Stimulated activated CD4-positive, alpha-beta T cell treated with anti-CD3 and anti-CD28 coated beads, Interleukin-12 subunit alpha, Interleukin-12 subunit beta, amount 100 ng/mL, for 48 hours (primary cell): ENCODE data around the gene PRRT4.
A peak's percentile ranks its signal among the peaks of the same experiment; 100 is the strongest.

Source experiments
- DNase-seq, 3 donors: peaks; one replicate each; pipeline ENCODE4 v3.0.0-alpha.2; 2020; ENCODE audit warnings: low read depth in 2 of 3, low spot score in 1 of 3

Gene PRRT4

DNA sequence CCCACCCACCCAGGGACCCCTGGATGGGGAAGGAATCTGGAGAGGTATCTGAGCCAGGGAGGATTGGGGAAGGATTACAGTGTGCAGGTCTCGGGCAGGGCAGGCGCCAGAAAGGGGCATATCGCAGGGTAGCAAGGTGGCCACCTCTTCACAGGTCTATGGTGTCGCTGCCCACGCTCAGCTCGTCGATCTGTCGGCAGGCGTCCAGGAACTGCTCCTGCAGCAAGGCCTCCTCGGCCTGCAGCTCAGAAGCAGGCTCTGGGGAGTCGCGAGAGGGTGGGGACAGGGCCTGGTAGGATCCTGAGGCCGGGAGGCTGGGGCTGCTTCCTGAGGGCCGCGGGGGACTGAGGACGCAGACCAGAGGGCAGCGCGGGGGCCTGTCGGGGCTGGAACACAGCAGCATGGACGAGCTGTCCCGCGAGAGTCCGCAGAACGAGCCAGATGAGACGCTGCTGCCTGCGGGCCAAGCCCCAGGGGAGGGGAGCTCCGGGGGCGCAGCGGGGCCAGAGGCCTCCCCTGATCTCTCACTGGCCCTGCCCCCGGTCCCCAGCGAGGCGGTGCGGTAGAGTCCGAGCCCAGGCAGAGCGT, 10.7 kb downstream of the PRRT4 start:
- no peak for DNase-seq

DNA sequence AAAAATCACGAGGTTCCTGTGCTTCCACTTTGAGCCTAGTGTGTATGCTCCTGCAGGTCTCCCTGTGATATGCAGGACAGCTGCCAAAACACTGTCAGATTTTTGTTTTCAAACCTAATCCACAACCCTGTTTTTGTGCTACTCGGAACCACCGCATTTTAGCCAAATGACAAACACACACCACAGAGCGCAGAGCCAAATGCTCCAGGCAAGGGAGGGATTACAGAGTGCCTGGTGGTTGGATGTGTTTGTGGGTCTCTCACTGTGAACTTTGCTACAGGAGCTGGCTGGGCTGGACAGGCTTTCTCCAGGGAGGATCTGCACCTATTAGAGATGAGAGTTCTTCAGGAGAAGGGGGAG, 12.0 kb downstream of the PRRT4 start:
- DNase-seq, result no peak

DNA sequence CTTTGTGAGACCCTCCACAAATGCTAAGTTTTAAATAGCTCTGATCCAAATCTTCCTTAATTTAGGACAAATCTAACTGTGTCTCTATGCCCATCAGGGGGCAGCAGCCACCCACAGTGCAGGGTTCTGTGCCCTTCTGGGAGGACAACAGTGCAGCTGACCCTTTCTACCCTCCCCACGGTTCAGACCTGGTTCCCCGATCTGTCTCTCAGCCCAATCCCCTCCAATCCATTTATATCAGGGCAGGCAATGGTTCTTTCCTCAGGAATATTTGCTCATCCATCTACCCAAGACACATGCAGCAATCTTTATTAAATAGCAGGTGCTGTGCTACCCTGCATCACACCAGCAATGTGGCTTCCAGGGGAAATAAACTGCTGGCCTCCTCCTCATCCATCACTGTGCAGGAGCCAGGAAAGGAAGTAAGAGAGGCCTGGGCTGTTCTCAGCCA, 13.8 kb downstream of the PRRT4 start:
- peak in 1 of 3 donors; percentile 37 for DNase-seq

DNA sequence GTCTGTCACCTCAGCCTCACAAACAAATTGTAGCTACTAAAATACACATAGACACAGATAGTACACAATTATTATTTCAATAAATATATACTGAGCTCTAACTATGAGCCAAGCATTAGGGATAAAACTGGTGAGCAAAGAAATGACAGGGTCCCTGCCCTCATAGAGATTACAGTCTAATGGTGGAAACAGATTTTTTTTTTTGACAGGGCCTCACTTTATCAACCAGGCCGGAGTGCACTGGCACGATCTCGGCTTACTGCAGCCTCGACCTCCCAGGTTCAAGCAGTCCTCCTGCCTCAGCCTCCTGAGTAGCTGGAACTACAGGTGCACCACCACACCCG, 17.1 kb downstream of the PRRT4 start:
- DNase-seq, result no peak

DNA sequence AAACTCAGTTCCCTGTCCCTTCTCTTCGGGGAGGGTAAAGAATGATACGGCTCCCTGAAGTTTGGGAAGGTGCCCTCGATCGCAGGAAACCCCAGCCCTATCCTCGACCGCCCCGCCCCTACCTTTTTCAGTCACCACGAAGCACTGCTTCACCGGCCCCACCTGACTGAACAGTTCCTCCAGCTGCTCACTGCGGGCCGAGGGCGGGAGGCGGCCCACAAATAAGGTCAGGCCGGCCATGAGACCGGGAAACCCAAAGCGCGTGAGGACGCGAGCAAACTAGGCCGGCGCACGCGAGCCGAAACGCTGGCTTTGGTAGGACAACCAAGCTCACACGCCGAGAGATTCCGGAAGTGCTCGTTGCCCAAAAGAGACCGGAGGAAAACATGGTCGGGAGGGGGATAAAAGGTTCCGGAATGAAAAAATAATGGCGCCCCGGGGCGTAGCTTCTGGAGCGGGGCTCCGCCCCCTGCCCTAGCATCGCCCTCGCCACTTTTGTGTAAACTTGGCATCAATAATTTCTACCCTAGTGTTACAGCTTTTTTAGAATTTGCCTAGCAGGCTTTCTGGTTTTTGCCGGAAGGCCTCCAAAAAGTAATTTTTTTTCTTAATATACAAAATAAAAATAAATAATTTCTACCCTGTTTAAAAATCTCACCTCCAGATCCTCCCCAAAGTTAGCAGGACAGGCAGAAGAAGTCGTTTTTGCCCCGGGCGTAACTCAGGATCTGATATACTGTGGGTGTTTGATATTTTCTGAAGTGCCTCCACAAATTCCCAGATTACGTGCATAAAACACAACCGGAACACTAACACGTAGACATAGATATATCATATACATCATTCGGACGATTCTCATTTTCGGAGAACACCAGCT, 17.7 kb downstream of the PRRT4 start, which contains the start of gene RBM28:
Gene RBM28, minus strand, starts transcription at position 355 of the 877 bp plus-strand sequence. Its CDS starts 115 bp downstream, at position 240.
- peak; percentile 78 to 84 (median 79) for DNase-seq

DNA sequence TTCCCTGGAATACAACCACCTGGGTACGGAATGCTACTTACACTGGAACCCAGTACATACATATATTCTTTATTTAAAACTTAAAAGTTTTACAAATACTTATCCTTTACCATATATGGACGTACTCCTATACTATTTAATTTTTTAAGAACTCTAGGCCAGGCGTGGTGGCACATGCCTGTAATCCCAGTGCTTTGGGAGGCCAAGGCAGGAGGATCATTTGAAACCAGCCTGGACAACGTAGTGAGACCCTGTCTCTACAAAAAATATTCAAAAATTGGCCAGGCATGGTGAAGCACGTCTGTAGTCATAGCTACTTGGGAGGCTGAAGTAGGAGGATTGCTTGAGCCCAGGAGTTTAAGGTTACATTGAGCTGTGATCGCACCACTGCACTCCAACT, 19.8 kb downstream of the PRRT4 start:
- DNase-seq, result no peak

DNA sequence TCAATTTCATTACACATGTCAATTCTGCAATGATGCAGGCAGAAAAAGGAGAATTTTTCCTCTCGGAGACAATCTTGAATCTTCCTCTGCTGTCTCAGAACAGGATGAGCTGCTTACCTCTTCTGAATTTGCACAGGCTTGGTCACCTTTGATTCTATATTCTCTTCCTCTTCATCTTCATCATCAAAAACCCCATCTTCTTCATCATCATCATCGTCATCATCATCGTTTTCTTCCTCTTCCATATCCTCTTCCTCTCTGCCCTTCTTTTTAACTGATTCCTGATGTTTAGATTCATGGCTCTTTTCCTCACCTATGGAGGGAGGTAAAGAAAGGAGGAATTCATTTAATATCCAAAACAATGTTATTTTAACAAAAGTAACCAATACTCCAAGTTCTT, 25.8 kb downstream of the PRRT4 start:
- no peak for DNase-seq

DNA sequence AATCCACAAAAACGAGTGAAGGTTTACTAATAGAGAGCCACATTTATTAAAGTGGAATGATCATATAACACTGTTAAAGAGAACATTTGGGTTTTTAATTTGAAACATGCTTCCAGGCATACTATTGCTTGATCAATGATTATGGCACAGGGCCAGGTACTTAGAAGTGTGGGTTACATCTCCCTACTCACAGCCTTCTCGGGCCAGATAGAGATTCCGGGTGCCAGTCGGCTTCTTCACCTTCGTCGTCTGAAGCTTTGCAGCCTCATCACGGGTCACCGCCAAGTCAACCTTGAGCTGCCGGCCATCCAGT, 37.2 kb downstream of the PRRT4 start:
- DNase-seq, result no peak

DNA sequence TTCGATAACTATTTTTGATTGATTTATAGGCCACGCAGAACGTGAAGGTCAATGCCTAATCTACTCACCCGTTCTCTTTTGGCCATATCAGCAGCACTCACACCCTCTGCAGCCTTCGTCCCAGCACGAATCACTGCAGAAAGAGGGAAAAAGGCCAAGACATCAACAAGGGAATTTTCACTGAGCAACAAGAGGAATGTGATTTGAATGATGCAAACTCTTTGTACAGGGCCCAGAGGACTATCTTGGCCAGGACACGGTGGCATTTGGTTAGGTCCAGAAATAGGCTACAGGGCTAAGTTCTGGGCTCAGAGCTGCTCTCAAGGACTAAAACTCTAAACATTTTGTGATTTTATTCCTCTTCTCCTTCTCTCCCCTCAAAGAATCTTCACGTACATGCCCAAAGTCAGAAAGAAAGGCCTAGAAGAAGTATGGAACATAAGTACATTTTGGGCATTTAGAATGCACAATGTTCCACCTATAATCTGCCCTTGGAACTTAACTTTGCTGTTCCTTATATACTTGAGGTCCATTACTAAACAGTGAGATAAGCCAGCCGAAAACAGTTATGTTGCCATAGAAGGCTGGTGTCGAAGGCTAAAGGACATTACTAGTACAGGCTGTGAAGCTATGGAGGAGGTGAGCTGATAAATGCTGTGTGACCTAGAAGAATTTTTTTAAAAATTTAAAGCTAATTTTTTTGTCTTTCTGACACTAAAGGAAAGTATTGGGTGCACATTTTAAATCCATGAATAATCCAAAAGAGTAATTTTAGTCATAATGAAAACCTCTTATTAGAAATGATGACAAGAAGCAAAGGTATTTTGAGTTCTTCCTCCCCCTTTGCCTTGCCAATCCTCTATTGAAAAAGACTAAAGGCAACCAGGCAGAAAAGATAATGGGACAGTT, 37.8 kb downstream of the PRRT4 start:
- DNase-seq, result no peak

DNA sequence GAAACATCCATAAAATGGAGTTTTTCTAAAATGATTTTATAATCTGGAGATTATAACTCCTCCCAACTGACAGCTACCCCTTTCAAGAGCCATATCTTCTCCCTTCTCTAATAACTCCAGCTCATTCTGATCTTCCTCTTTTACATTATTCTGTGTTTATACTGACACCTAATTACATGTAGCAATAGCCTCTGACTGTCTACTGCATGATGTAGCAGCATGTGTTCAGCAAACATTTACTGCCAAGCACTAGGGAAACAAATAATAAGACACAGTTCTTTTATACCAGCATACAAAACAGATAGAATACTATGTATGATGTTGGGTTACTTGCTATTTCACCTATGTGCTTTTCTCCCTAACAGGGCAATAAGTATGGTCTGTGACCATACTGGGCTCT, 38.5 kb downstream of the PRRT4 start:
- no peak for DNase-seq

DNA sequence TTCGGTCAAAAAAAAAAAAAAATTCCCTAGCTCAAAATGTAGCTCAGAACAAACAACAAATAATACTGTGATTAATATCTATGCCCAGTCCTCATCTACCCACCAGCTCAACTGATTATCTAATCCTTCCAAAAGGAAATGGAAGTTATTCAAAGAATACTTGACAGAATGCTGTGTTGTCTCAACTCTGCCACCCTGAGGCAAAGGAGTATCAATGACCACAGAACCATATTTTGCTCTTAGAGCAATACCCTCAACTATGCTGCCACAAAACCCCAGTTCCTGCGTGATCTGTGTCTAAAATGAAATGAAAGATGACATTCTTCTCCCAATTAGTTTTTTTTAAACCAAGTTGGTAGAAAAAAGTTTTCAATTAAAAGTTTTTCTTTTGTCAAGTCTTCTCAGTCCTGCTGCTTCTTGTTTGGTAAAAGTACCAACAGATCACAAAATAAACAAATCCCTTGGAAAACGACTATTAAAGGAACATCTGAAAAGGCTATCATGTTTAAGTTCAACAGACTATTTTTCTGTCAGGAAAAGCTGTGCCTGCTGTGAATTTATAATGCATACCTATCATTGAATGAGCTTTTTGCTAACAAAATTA, 39.3 kb downstream of the PRRT4 start:
- no peak for DNase-seq

DNA sequence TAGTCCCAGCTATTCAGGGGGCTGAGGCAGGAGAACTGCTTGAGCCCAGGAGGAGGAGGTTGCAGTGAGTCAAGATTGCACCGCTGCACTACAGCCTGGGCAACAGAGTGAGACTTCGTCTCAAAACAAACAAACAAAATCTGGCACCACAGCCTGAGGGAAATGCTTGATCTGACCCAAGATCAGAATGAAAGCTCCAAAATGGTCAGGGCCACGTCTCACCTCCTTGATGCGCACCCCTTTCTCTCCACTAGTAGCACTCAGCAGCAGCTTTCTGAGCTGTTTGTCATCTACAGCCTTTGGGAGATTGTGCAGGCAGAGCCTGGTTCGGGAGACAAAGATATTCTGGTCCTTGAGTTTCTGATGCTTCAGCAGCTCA, 40.5 kb downstream of the PRRT4 start:
- no peak for DNase-seq

DNA sequence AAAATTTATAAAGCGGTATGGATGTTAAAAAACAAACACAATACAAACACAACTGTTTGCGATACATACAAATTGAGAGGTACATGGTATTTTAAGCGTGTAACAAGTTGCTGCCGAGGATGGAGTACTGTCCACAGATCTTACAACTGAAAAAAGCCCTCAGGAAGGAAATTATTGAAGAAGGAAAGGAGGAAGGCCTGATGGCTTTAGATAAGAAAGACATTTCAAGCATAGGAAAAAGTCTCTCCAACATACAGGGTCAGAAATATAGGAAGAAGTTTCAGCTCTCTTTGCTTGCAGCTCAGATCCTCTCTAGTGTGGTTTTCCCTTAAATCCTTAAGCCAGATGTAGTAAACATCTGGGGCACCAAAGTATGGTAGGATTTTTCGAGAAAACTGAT, 42.8 kb downstream of the PRRT4 start:
- no peak for DNase-seq

DNA sequence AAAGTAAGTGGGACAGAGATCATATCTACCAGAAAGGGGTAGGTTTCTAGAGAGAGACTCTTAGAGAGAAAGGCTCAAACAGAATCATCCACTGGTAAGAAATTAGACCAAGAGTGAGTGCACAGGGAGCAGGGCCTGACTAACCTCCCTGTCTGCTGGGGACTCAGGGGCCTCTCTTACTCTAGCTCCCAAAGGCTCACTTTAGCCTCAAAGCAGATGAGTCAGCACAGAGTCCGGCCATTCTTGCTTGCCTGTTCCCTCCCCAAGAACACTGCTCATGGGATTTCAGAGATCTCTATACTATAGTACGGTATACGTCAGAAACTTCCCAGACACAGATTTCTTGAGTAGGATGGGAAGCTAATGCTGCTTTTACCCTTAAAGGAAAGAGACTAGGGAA, 50.5 kb downstream of the PRRT4 start:
- no peak for DNase-seq

DNA sequence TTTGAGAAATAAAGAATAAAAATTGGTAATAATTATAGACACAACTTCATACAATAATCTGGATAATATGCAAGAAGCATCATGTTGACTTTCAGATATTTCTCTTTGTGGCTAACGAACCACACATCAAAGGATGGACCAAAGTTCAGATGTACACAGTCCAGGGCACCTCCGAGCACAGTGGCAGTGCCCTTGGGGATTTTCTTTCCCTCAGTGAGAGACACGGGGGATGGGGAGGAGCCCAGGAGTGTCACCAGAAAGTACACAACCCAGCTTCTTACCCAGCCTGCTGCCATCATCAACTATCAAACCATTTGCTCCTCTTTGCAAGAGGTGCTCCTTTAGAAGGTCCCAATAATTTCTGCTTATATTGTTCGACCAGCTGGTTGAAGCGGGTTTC, 51.0 kb downstream of the PRRT4 start:
- no peak for DNase-seq

DNA sequence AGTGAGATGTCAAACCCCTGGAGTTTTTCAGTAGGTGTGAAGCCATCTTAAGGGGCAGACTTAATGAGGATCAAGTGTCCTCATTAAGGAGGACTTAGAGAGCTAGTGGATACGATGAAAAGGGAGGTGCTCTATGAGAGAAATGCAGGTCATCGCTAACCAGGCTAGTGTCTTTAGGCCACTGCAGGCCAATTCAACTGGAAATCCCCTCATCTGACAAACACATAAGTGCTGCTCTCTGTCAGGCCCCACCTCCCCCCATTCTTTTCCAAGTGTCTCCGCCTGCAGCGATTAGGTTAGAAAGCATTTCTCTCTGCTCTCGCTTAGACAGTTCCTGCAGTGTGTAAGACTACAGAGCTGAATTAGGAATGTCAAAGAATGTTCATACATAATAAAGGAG, 51.5 kb downstream of the PRRT4 start:
- no peak for DNase-seq

DNA sequence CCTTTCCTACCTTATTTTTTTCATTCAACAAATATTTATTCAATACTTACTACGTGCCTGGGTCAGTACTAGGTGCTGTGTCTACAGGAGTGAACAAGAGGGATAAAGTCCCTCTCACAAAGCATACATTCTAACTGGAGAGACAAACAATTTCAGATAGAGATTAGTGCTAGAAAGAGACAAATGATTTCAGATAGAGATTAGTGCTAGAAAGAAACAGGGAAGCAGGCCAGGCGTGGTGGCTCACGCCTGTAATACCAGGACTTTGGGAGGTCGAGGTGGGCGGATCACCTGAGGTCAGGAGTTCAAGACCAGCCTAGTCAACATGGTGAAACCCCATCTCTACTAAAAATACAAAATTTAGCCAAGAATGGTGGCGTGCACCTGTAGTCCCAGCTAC, 52.4 kb downstream of the PRRT4 start:
- no peak for DNase-seq

DNA sequence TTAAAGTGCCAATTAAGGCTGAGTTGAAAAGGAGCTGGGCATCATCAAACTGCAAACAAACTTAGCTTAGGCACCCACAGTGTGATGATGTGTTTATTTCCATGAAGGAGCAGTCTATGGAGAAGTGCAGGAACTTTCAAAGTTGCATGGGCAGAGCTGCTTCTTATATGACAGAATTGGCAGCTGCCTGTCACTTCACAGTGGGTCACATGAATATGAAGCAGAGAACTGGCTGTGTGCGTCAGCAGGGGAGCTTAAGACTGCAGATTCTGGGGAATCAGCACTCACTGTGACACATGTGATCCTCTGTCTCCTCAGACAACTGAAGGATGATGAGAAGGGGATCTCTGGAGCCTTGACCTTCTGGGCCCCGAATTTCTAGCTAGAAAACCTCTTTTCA, 54.4 kb downstream of the PRRT4 start:
- no peak for DNase-seq

DNA sequence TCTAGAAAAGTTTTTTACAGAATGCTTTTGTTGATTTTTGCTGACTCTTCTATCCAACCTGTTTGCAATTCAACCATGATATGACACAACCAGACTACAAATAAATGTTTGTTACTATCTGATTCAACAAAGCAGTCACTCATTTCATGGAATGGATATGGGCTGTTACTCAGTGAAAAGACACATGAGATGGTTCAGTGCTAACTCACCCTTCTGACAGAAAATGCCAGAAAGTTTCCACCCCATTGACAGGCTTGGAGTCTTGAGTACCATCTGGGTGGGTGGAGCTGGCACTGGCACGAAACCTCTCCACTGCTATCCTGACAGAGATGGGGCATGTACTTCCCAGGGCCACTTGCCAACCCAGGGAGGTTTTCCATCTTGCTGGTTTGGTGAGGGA, 57.3 kb downstream of the PRRT4 start:
- no peak for DNase-seq

DNA sequence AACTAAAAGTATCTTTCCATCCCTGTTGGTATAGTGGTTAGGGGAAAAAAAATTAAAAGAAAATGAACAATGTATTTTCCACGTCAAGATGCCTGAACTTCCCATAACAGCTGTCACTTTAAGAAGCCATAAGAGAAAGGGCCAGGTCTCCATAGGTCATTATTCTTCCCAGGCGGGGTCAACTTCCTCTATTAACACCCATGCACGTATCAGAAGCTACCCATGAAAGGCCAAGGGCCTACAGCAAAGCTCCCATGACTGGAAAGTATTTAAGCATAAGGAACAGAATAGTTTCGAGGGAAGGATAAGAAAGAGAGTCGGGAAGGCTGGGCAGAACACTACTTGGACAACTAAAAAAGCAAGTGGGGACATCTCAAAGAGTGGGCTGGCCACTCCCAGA, 57.8 kb downstream of the PRRT4 start:
- DNase-seq, result no peak

DNA sequence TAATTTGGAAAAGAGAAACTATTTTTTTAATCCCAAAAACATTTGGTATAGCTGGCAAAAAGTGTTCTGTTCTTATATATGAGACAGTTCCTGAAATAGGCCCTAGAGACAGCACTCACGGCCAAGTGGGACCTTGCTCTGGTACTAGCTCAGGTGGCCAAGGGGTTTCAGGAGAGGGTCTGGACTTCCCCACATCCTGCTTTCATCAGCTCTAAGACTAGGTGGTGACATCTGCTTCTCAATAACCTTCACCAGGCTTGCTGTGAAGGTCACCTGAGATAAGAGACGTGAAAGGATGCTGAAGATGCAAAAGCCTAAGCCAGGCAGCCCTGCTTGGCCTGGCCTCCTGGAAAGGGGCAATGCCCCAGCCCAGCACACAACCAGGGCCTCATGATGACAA, 58.4 kb downstream of the PRRT4 start:
- DNase-seq, result no peak

DNA sequence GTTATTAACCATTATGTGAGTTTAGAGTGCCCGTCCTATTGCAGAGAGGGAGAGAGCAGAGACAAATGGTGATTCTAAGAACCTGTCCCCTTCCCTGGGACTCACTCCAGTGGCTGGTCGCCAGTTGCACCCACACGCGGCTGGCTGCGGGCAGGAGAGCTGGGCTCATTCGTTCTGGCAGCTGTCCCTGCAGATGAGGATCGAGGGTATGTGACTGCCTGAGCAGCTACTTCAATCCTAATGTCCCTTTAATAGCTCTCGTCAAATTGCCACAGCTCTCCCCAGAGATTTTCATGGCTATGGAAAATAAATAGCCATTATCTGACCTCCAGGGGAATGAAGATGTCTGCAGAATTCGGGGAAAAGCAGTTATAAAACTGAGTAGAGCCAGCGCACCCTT, 59.4 kb downstream of the PRRT4 start:
- DNase-seq, result no peak
